A549 (cell line): ENCODE data around the gene BNC2.

Experiments
- CEBPB ChIP-seq, 2 experiments: fragments of >200 bp in 1 of 2; sonication (Bioruptor Twin) in 1 of 2; formaldehyde crosslinking in 1 of 2; IDR thresholded peaks; 2 replicates each; pipeline ENCODE4 v1.6.1; 2012 to 2016
- EP300 ChIP-seq, 2 experiments: fragments of >200 bp; sonication (Bioruptor Twin); formaldehyde crosslinking; IDR thresholded peaks; 2 replicates in 1 of 2; 3 replicates in 1 of 2; pipeline ENCODE4 v1.6.1; 2016 to 2017
- HDAC2 ChIP-seq: fragments of 200-600 bp; sonication (generic); IDR thresholded peaks from 2 replicates; pipeline ENCODE4 v1.6.1; 2016
- NR3C1 ChIP-seq: fragments of >200 bp; sonication (Bioruptor Twin); formaldehyde crosslinking; IDR thresholded peaks from 3 replicates; pipeline ENCODE4 v1.6.1; 2017
- POLR2A ChIP-seq: IDR thresholded peaks from 2 replicates; pipeline ENCODE4 v1.6.1; 2012; ENCODE audit warnings: mild to moderate bottlenecking, low read length
- RCOR1 ChIP-seq: fragments of 150-350 bp; IDR thresholded peaks from 2 replicates; pipeline ENCODE4 v1.6.1; 2014; ENCODE audit warnings: antibody characterized with exemption, low read length, low read depth
- RFX5 ChIP-seq: fragments of 450-650 bp; IDR thresholded peaks from 2 replicates; pipeline ENCODE4 v1.7.1; 2014; ENCODE audit warnings: antibody characterized with exemption, mild to moderate bottlenecking, moderate library complexity
- SMC3 ChIP-seq: fragments of >200 bp; sonication (Bioruptor Twin); formaldehyde crosslinking; IDR thresholded peaks from 3 replicates; pipeline ENCODE4 v1.6.1; 2018; ENCODE audit warnings: inconsistent platforms
- TP53 ChIP-seq: fragments of 250-450 bp; sonication (Bioruptor Pico); IDR thresholded peaks from 2 replicates; pipeline ENCODE4 v1.5.0; 2021; ENCODE audit warnings: mild to moderate bottlenecking, moderate library complexity
- TF ChIP-seq, protein P1 (sequence below): fragments of >200 bp; sonication (Bioruptor Twin); formaldehyde crosslinking; IDR thresholded peaks from 3 replicates; pipeline ENCODE4 v1.5.1; 2016
- TF ChIP-seq, protein P2 (sequence below): IDR thresholded peaks from 2 replicates; pipeline ENCODE4 v1.6.1; 2012; ENCODE audit warnings: low read depth, borderline replicate concordance

DNA sequence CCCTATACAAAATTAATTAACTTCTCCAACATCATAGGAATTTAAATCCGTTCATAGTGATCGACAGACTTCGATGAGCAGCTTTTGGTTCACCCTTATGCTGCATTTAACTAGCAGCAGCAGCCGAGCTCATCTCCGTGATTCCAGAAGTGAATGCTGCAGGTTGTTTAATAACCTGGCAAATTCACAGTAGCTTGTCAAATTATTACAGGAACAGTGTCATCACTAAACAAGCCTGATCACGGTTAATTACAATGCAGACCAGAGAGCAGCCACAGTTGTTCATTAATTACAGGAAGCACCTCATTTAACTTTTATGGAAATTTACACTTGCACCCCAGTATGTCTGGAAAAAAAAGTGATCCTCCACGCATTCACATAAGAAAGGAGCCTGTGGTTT lies 188.2 kb downstream of the BNC2 start:
- no peak for TF ChIP-seq NR3C1
- TF ChIP-seq POLR2A: no peak
- no peak for TF ChIP-seq CEBPB (IDR thresholded peaks at IDR 0.05)
- TF ChIP-seq, protein P1, sequence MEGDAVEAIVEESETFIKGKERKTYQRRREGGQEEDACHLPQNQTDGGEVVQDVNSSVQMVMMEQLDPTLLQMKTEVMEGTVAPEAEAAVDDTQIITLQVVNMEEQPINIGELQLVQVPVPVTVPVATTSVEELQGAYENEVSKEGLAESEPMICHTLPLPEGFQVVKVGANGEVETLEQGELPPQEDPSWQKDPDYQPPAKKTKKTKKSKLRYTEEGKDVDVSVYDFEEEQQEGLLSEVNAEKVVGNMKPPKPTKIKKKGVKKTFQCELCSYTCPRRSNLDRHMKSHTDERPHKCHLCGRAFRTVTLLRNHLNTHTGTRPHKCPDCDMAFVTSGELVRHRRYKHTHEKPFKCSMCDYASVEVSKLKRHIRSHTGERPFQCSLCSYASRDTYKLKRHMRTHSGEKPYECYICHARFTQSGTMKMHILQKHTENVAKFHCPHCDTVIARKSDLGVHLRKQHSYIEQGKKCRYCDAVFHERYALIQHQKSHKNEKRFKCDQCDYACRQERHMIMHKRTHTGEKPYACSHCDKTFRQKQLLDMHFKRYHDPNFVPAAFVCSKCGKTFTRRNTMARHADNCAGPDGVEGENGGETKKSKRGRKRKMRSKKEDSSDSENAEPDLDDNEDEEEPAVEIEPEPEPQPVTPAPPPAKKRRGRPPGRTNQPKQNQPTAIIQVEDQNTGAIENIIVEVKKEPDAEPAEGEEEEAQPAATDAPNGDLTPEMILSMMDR: no peak
- no peak for TF ChIP-seq TP53
- TF ChIP-seq RCOR1: no peak
- no peak for TF ChIP-seq RFX5
- TF ChIP-seq HDAC2: no peak
- TF ChIP-seq, protein P2, sequence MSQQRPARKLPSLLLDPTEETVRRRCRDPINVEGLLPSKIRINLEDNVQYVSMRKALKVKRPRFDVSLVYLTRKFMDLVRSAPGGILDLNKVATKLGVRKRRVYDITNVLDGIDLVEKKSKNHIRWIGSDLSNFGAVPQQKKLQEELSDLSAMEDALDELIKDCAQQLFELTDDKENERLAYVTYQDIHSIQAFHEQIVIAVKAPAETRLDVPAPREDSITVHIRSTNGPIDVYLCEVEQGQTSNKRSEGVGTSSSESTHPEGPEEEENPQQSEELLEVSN: no peak
- TF ChIP-seq EP300 (IDR thresholded peaks at IDR 0.05): no peak
- no peak for TF ChIP-seq SMC3
